Stimulated activated CD8-positive, alpha-beta memory T cell treated with anti-CD3 and anti-CD28 coated beads, Interleukin-15, amount 100 ng/mL, for 4 hours (primary cell): ENCODE measurements around the gene C1QA.

Experiments used
- DNase-seq, 2 donors: peaks; one replicate each; pipeline ENCODE4 v3.0.0-alpha.2; 2020; ENCODE audit warnings: low read depth in 2 of 2

Gene C1QA

DNA sequence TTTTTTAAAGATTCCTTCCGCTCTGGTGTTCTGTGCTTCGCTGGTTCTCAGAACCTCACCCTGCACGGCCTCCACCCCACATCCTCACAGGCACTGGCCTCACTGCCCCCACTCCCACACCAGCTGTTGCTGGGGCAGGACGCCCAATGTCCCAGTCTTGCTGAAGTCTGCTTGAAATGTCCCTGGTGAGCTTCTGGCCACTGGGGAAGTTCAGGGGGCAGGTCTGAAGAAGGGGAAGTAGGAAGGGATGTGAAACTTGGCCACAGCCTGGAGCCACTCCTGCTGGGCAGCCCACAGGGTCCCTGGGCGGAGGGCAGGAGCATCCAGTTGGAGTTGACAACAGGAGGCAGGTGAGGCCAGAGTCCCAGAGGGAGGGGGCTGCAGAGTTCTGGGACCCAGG lies at the start of gene C1QA:
Gene C1QA, plus strand, starts transcription at position 276 of the 400 bp plus-strand sequence. CDS start 989 bp downstream, outside the sequence.
- no peak for DNase-seq

- no peak for DNase-seq
Measured at GRCh38 chr1:22587247-22587646, 49.2 kb upstream of the C1QA start.

- no peak for DNase-seq
Measured at GRCh38 chr1:22588899-22589422, 47.5 kb upstream of the C1QA start.

DNA sequence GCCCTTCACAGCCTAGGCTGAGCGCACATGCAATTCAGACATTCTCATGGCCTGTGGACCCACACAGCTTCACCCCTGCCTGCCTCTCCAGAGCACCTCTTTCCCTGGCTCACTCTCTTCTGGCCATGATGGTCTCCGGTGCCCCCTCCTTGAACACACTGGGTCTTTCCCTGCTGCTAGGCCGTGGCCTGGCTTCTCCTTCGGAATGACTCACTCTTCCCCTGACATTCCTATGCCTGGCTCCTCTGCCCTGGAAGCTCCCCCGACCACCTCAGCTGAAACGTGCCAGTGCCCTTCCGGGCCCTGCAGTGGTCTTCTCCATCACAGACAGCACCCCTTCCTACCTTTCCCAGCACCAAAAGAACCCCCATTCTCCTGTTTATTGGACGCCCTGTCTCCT lies 44.9 kb upstream of the C1QA start:
- no peak for DNase-seq

GRCh38 chr1:22592051-22592450 lies 44.4 kb upstream of the C1QA start:
- DNase-seq = no peak

- no peak for DNase-seq
Measured at GRCh38 chr1:22592919-22593790, 43.3 kb upstream of the C1QA start.

DNA sequence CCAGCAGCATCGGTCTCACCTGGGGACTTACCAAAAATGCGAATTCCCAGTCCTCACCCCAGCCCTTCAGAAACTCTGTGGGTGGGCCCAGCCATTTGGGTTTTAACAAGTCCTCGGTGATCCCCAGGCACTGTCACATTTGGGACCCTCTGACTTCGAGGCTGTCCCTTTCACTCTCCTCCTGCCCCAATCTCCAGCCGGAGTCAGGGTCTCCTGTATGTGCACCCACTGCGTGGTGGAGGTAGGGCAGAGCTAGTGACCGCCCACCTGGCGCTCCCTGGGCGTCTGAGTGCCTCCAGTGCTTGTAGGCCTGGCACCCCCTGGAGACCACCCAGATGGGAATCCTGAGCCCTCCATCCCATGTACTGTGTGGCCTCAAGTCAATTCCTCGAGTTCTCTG lies 42.0 kb upstream of the C1QA start:
- DNase-seq = no peak

DNA sequence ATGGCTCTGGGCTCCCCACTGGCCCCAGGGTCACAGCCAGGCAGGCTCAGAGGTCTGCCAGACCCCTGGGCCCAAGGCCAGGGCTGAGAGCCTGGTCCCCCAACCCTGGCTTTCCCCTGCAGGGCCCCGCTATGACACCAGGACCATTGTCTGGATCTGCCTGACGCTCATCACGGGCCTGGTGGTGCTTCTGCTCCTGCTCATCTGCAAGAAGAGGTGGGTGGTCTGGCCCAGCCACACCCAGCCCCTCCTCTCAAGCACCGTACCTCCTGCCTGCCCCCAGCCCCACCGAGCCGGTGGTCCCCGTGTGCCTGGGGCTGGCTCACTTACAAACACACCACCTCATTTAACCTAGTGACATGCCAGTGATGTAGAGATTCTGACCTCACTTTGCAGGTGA lies 41.3 kb upstream of the C1QA start:
- DNase-seq = no peak

DNA sequence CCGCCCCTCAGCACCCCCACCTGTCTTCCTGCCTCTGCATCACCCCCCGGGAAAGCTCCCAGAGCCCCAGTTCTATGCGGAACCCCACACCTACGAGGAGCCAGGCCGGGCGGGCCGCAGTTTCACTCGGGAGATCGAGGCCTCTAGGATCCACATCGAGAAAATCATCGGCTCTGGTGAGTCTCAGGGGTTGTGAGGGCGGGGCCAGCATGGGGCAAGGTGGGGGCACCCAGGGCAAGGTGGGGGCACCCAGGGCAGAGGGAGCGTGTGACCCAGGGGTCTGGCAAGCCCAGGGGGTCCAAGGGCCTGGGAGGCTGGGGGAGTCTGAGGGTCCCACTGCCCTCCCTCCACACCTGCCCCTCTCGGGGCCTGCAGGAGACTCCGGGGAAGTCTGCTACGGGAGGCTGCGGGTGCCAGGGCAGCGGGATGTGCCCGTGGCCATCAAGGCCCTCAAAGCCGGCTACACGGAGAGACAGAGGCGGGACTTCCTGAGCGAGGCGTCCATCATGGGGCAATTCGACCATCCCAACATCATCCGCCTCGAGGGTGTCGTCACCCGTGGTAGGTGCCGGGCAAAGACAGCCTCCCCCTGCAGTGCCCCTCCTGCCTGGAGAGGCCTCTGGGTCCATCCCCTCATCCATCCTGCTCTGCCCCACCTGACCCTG lies 39.0 kb upstream of the C1QA start:
- DNase-seq = no peak

GRCh38 chr1:22597996-22598395 lies 38.4 kb upstream of the C1QA start:
- no peak for DNase-seq

DNA sequence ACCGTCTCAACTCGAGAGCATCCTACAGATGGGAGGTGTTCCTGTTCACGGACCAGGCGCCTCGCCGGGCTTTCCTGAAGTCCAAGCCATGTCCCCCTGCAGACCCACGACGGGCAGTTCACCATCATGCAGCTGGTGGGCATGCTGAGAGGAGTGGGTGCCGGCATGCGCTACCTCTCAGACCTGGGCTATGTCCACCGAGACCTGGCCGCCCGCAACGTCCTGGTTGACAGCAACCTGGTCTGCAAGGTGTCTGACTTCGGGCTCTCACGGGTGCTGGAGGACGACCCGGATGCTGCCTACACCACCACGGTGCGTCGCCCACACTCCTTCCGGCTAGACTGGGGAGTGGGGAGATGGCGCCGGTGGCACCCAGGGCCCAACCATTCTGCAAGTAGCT lies 37.7 kb upstream of the C1QA start:
- no peak for DNase-seq

- DNase-seq = no peak
Measured at GRCh38 chr1:22600071-22600816, 36.2 kb upstream of the C1QA start.

DNA sequence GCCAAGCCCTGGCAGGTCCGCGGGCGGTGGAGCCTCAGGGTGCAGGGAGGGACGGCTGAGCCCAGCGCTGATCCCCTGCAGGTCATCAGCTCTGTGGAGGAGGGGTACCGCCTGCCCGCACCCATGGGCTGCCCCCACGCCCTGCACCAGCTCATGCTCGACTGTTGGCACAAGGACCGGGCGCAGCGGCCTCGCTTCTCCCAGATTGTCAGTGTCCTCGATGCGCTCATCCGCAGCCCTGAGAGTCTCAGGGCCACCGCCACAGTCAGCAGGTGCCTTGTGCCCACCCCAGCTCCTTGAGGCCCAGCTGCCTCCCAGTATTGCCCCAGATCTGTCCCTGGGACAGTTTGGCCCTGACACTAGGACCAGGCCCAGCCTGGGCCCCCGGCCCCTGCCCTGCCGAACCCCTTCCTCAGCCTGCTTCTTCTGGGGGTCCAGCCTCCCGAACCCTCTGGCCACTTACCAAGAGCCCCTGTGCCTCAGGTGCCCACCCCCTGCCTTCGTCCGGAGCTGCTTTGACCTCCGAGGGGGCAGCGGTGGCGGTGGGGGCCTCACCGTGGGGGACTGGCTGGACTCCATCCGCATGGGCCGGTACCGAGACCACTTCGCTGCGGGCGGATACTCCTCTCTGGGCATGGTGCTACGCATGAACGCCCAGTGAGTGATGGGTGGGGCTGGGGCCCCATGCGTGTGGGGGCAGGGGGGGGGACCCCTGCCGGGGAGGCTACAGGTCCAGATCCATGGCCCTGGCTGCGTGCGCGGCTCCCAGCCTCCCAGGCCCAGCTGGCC lies 35.4 kb upstream of the C1QA start:
- no peak for DNase-seq

DNA sequence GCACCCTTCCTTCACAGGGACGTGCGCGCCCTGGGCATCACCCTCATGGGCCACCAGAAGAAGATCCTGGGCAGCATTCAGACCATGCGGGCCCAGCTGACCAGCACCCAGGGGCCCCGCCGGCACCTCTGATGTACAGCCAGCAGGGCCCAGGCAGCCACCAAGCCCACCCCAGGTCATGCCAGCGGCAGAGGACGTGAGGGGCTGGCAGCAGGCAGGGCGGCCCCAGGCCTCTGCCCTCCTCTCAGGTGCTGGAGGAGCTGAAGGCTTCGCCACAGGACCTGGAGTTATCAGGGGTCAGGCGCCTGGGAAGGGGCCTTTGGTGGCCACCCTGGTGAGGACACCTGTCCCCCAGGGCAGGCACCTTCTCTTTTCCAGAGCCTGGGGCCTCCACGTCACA lies 34.8 kb upstream of the C1QA start:
- no peak for DNase-seq

DNA sequence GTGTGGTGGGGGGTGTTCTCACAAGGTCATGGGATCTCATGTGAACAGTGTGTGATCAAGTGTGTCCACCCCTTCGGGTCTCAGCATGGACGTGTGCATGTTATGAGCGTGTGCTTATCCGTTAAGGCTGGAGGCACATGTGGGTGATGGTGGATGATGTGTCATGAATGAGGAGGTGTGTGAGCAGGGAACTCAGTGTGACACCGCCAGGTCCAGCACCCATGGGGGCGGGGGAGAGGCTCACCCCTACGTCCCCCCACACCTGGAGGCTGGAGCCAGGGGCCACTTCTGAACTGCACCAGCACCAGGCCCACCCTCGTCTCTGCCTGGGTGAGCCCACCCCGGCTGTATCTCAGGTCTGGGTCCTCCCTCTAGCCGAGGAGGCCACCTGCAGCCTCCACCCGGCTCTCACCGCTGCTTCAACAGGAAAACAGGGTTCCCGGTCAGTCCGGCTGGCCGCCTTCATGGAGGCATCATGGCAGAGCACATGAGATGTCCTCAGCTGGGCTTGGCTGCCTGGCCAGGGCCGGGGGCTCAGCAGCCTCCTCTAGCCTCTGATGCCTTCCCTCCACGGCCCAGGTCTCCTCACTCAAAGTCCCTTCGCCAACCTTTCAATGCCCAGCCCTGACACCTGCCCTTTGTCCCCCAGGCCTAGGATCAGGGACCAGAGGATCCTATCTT lies 34.2 kb upstream of the C1QA start:
- DNase-seq = no peak

GRCh38 chr1:22606161-22606560 lies 30.3 kb upstream of the C1QA start:
- DNase-seq = no peak

GRCh38 chr1:22607154-22607553 lies 29.3 kb upstream of the C1QA start:
- no peak for DNase-seq

DNA sequence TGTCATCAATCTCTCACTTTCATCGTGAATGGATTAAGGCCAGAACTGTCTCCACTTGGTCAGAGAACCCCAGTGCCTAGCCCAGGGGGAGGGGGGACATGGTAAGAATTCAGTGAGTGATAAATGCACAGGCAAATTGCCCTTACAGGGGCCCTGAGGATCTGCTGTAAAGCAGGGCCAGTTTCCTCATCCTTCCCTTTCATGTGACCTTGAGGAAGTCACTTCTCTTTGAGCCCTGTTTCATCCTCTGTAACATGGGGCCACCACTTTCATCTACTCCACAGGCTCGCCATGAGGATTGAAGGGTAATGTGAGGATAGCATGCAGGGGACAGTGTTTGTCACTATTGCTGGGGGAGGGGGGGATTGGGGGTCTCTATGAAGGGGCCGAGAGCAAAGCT lies 28.1 kb upstream of the C1QA start:
- no peak for DNase-seq

GRCh38 chr1:22609291-22609690 lies 27.1 kb upstream of the C1QA start:
- no peak for DNase-seq

GRCh38 chr1:22611530-22611947 lies 24.9 kb upstream of the C1QA start:
- DNase-seq = no peak
